ENCODE data around the gene CTPS1. TPM values are rescaled to one million over a fixed set of nuclear protein-coding genes. Genes with fewer than 3 reads are reported as not detected.

CTPS1 gene
- total RNA-seq, 2 experiments from 2014 or later: 100 to 102 TPM

- intact Hi-C loops (cut with micrococcal nuclease): no loop called here
- POLR2A ChIA-PET: interaction anchor here (1.0 to 1.3 kb wide), 2 partner anchors 18 to 26 kb away, joined by 3 to 5 read pairs; no protein-coding TSS in a partner anchor
- H3K9me3 Mint-ChIP-seq: no peaks in the 10 kb centered on the region
- peaks cover 10% of the 10 kb centered on the region for H3K36me3 Mint-ChIP-seq (ENCODE audit: low read depth)
- no peak for TF ChIP-seq CTCF (IDR thresholded peaks at IDR 0.05)
- no peak overlapping the region for H3K27ac Mint-ChIP-seq
- no peak for ATAC-seq
- H3K4me1 Mint-ChIP-seq (ENCODE audit: low read depth): peaks cover 7% of the 10 kb centered on the region
- no peaks in the 10 kb centered on the region for H3K27me3 Mint-ChIP-seq
- no peak overlapping the region for H3K4me3 Mint-ChIP-seq
- CTCF ChIA-PET: interaction anchor here (0.9 kb wide), 1 partner anchor 19 kb away, joined by 3 read pairs; no protein-coding TSS in a partner anchor
- no peak for DNase-seq
These were observed 42.9 kb downstream of the CTPS1 start for GRCh38 chr1:41022424-41022823.

GRCh38 chr1:41023279-41023990, 43.9 kb downstream of the CTPS1 start:
- intact Hi-C loops (cut with micrococcal nuclease): no loop called here
- DNase-seq (no peak), ATAC-seq (no peak)
- Mint-ChIP-seq H3K9me3 (no peaks in the 10 kb centered on the region), H3K4me1 (ENCODE audit: low read depth) (peaks cover 7% of the 10 kb centered on the region), H3K27ac (no peak overlapping the region), H3K36me3 (ENCODE audit: low read depth) (peaks cover 15% of the 10 kb centered on the region), H3K4me3 (no peak overlapping the region), H3K27me3 (no peaks in the 10 kb centered on the region)
- ChIA-PET CTCF (no interaction called here), POLR2A (interaction anchor here (0.6 to 1.6 kb wide), 4 partner anchors 8 to 27 kb away, joined by 3 to 4 read pairs (median 4); no protein-coding TSS in a partner anchor)
- no peak for TF ChIP-seq CTCF (IDR thresholded peaks at IDR 0.05)

- peaks cover 21% of the 10 kb centered on the region for H3K36me3 Mint-ChIP-seq (ENCODE audit: low read depth)
- ATAC-seq (no peak), DNase-seq (no peak)
- no peaks in the 10 kb centered on the region for H3K9me3 Mint-ChIP-seq
- no peak for TF ChIP-seq CTCF (IDR thresholded peaks at IDR 0.05)
- ChIA-PET CTCF (no interaction called here), POLR2A (interaction anchor here (1.5 to 1.6 kb wide), 2 partner anchors 10 to 12 kb away, joined by 4 to 5 read pairs; no protein-coding TSS in a partner anchor)
- intact Hi-C loops (cut with micrococcal nuclease): no loop called here
- H3K27me3 Mint-ChIP-seq: no peaks in the 10 kb centered on the region
- H3K4me3 Mint-ChIP-seq: no peak overlapping the region
- H3K27ac Mint-ChIP-seq: no peak overlapping the region
- H3K4me1 Mint-ChIP-seq (ENCODE audit: low read depth): peaks cover 4% of the 10 kb centered on the region
These were observed 45.5 kb downstream of the CTPS1 start for GRCh38 chr1:41024953-41025352.

GRCh38 chr1:41025979-41026819, 46.7 kb downstream of the CTPS1 start:
- H3K4me1 Mint-ChIP-seq (ENCODE audit: low read depth): peaks cover 4% of the 10 kb centered on the region
- intact Hi-C loops (cut with micrococcal nuclease): no loop called here
- H3K36me3 Mint-ChIP-seq (ENCODE audit: low read depth): peaks cover 28% of the 10 kb centered on the region
- ChIA-PET POLR2A (interaction anchor here (0.8 kb wide), 1 partner anchor 12 kb away, joined by 4 read pairs; no protein-coding TSS in a partner anchor), CTCF (no interaction called here)
- no peak overlapping the region for H3K27ac Mint-ChIP-seq
- H3K9me3 Mint-ChIP-seq: no peaks in the 10 kb centered on the region
- ATAC-seq (no peak), DNase-seq (no peak)
- no peak overlapping the region for H3K4me3 Mint-ChIP-seq
- no peak for TF ChIP-seq CTCF (IDR thresholded peaks at IDR 0.05)
- no peaks in the 10 kb centered on the region for H3K27me3 Mint-ChIP-seq

All from activated CD8-positive, alpha-beta T cell treated with anti-CD3 and anti-CD28 coated beads for 36 hours (primary cell).